Heart right ventricle (tissue), 16 donors: Measurements from ENCODE around the gene KIF22. TPM values are rescaled to one million over a fixed set of nuclear protein-coding genes. Genes with fewer than 3 reads are reported as not detected.
"Not testable (repeated sequence)": the region's sequence is repeated elsewhere in the genome, so short reads cannot be mapped to it uniquely, and the experiment has no call there.

Source experiments
- ATAC-seq, 8 donors: fragments of 200-7000 bp; cut with Tn5 transposase; one replicate each; pipeline ENCODE4 v1.9.1; 2020; ENCODE audit warnings: mild to moderate bottlenecking in 8 of 8, moderate library complexity in 8 of 8, moderate number of reproducible peaks in 1 of 8
- DNase-seq, 2 donors: peaks; one replicate each; pipeline ENCODE4 v3.0.0-alpha.2; 2020
- H3K27ac ChIP-seq, 10 donors: fragments of 200-600 bp; sonication (generic) in 2 of 10; one replicate each; pipeline versions ENCODE4 v1.5.0 to v1.8.0; 2020 to 2022; ENCODE audit warnings: mild to moderate bottlenecking in 3 of 10
- H3K27me3 ChIP-seq, 7 donors: fragments of 200-600 bp; one replicate each; pipeline ENCODE4 v1.8.0; 2021 to 2022; ENCODE audit warnings: mild to moderate bottlenecking in 2 of 7
- H3K36me3 ChIP-seq, 9 donors: fragments of 200-600 bp; sonication (generic) in 1 of 9; one replicate each; pipeline versions ENCODE4 v1.5.0 to v1.8.0; 2020 to 2022; ENCODE audit warnings: mild to moderate bottlenecking in 2 of 9
- H3K4me1 ChIP-seq, 9 donors: fragments of 200-600 bp; sonication (generic) in 1 of 9; one replicate each; pipeline versions ENCODE4 v1.5.0 to v1.8.0; 2020 to 2022; ENCODE audit warnings: mild to moderate bottlenecking in 4 of 9
- H3K4me3 ChIP-seq, 10 donors: fragments of 200-600 bp; sonication (generic) in 2 of 10; one replicate each; pipeline versions ENCODE4 v1.5.0 to v1.8.0; 2020 to 2022; ENCODE audit warnings: mild to moderate bottlenecking in 7 of 10, moderate library complexity in 2 of 10
- H3K9me3 ChIP-seq, 11 donors: fragments of 200-600 bp in 10 of 11; sonication (generic) in 2 of 11; one replicate each; pipeline versions ENCODE4 v1.5.0 to v1.8.0; 2013 to 2022; ENCODE audit warnings: mild to moderate bottlenecking in 2 of 11, control low read depth in 1 of 11, moderate library complexity in 1 of 11
- WGBS, 2 donors: extraction: QIAGEN DNeasy Blood & Tissue Kit; methylation state at CpG; one replicate each; pipeline ENCODE4 v1.1.7; 2013; ENCODE audit warnings: inconsistent platforms in 1 of 2; 5-methylcytosine and 5-hydroxymethylcytosine counted together
- intact Hi-C, 10 donors: fragments of 100-400 bp; cut with DNase I; formaldehyde crosslinking; loops; one replicate each; pipeline versions ENCODE4 v1.11.1 to v1.14.2; 2022
- polyA plus RNA-seq, 2 donors: library from polyadenylated mRNA; stranded (reverse); fragments of 200-250 nt; gene quantifications; one replicate each; pipeline ENCODE4 v1.2.3, GENCODE V29; 2013
- total RNA-seq, 10 donors: library from RNA; stranded (reverse); fragmentation: NEBNext Ultra II Directional in 3 of 10; extraction: Animal tissue kit (Norgen Biotek cat#: 25700) in 3 of 10; gene quantifications; one replicate each; pipeline versions ENCODE4 v1.2.1 to v1.2.4, GENCODE V29; 2021 to 2023
- TF ChIP-seq, protein P1 (sequence below), 9 donors: fragments of 200-600 bp; sonication (generic) in 2 of 9; IDR thresholded peaks; one replicate each; pipeline versions ENCODE4 v1.5.0 to v1.8.0; 2021 to 2022; ENCODE audit warnings: antibody characterized with exemption in 9 of 9, mild to moderate bottlenecking in 5 of 9, moderate library complexity in 1 of 9
- donor health status: Arrhythmogenic right ventricular cardiomyopathy.
- donor health status: ischemic (EF 13 %, LVEDD 7.1; RV severe dilation, severe dysfunction).
- donor health status: healthy with polysubstance abuse.
- donor health status: DM: no; HTN: yes; CAD: no.
- donor health status: DM: no; HTN: no; CAD: no.
- donor health status: ischemic (EF 25% LVEDD 6.9; RV normal size, moderate dysfunction).
- donor health status: ischemic (EF 25% LVEDD 5.7; RV mildly dilated, moderate dysfunction).
- donor health status: healthy.
- donor health status: DM: yes; HTN: yes; CAD: no.
- donor health status: Ischemic cardiomyopathy.
- donor health status: ischemic (EF 35%, LVEDD 5.7; RV mildly dilated, moderate dysfunction).
- donor health status: nonischemic (EF 11% LVEDD 7.7; RV severe dilation, severe dysfunction).
- donor health status: DM: yes; HTN: yes; CAD: no.
- donor health status: PGD.
- donor health status: ischemic (EF 29% LVEDD 5.4; RV normal size, mild dysfunction).
- donor health status: nonischemic (EF 23%, LVEDD 6.1; RV moderate dilation, normal function).

KIF22 gene
- total and polyA plus RNA-seq, 12 donors: 16.3 to 136 (median 38.6) TPM

DNA sequence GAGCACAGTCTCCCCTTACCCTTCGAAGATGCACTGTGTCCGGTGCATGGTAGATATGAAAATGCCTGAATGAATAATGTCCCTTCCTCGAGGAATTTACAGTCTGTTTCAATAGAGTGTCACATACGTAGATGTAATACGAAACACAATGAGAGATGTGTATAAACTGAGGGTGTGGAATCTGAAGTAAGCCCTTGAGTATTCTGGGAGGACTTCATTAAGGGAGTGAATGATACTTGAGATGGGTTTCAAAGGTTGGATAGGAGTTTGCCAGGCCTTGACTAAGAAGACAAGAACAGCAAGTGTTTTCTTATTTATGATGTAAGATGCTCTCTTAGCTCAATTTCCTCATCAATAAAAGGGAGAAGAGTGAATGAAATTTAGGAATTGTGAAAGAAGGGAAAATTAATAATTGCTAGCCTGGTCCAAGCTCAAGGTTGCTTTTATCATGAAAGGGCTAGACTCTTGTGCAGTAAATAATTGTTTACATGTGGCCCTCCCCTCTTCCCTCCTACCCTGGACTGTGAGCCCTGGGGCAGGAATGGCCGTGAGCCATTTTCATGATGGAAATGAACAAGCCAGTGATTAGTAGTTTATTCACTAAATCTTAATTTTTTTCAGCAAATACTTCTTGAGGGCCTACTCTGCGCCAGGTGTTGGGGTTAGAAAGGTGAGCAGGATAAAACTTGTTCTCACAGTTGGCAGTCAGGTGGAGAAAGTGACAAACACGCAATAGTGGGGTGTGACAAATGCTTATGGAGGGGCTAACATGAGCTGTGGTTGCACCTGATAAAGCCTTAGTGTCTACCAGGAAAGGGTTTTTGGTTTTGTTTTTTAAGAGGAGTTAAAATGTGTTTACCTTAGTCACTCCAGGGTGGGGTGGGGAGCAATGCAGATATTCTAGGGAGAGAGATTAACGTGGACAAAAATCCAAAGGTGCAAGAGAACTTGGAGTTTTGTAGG is 1.6 kb downstream of the KIF22 start:
- H3K27me3 ChIP-seq: no peaks in the 10 kb centered on the region
- 76 to 80% methylated on average over 9 of the region's 9 CpGs for WGBS, 2 donors
- H3K27ac ChIP-seq: peak overlapping the region in 1 of 10 donors; percentile 87
- peaks cover 10 to 28% (median 20%) of the 10 kb centered on the region in 9 donors for H3K4me1 ChIP-seq
- TF ChIP-seq, protein P1, sequence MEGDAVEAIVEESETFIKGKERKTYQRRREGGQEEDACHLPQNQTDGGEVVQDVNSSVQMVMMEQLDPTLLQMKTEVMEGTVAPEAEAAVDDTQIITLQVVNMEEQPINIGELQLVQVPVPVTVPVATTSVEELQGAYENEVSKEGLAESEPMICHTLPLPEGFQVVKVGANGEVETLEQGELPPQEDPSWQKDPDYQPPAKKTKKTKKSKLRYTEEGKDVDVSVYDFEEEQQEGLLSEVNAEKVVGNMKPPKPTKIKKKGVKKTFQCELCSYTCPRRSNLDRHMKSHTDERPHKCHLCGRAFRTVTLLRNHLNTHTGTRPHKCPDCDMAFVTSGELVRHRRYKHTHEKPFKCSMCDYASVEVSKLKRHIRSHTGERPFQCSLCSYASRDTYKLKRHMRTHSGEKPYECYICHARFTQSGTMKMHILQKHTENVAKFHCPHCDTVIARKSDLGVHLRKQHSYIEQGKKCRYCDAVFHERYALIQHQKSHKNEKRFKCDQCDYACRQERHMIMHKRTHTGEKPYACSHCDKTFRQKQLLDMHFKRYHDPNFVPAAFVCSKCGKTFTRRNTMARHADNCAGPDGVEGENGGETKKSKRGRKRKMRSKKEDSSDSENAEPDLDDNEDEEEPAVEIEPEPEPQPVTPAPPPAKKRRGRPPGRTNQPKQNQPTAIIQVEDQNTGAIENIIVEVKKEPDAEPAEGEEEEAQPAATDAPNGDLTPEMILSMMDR (IDR thresholded peaks at IDR 0.05): no peak
- ATAC-seq (no peak), DNase-seq (no peak)
- no peaks in the 10 kb centered on the region for H3K9me3 ChIP-seq
- intact Hi-C loops: loop anchor here in 1 of 10 donors (2.0 kb wide), 1 partner anchor 13 kb away; no protein-coding TSS in a partner anchor
- peak overlapping the region in 5 of 10 donors; percentile 69 to 98 (median 82) for H3K4me3 ChIP-seq
- H3K36me3 ChIP-seq: peaks cover 0 to 9% (median 0%) of the 10 kb centered on the region in 9 donors

- intact Hi-C loops, H3K27ac ChIP-seq, ATAC-seq, H3K9me3 ChIP-seq, H3K4me3 ChIP-seq, H3K27me3 ChIP-seq, DNase-seq: not testable (repeated sequence)
- peaks cover 0 to 19% (median 0%) of the 10 kb centered on the region in 9 donors for H3K36me3 ChIP-seq
- WGBS, 2 donors: 89 to 90% methylated on average over 18 of the region's 18 CpGs
- H3K4me1 ChIP-seq: peaks cover 10 to 28% (median 20%) of the 10 kb centered on the region in 9 donors
Observed at GRCh38 chr16:29793153-29793552, 2.6 kb downstream of the KIF22 start.

- Histone ChIP-seq H3K27me3 (no peaks in the 10 kb centered on the region), H3K9me3 (no peaks in the 10 kb centered on the region), H3K4me1 (peaks cover 10 to 27% (median 20%) of the 10 kb centered on the region in 9 donors), H3K27ac (no peak overlapping the region), H3K36me3 (peaks cover 0 to 30% (median 5%) of the 10 kb centered on the region in 9 donors), H3K4me3 (no peak overlapping the region)
- WGBS, 2 donors: 99% methylated on average over 3 of the region's 3 CpGs
- ATAC-seq (no peak), DNase-seq (no peak)
- TF ChIP-seq, protein P1 (IDR thresholded peaks at IDR 0.05): no peak
- intact Hi-C loops: no loop called here
Observed at GRCh38 chr16:29794231-29794710, 3.7 kb downstream of the KIF22 start.

DNA sequence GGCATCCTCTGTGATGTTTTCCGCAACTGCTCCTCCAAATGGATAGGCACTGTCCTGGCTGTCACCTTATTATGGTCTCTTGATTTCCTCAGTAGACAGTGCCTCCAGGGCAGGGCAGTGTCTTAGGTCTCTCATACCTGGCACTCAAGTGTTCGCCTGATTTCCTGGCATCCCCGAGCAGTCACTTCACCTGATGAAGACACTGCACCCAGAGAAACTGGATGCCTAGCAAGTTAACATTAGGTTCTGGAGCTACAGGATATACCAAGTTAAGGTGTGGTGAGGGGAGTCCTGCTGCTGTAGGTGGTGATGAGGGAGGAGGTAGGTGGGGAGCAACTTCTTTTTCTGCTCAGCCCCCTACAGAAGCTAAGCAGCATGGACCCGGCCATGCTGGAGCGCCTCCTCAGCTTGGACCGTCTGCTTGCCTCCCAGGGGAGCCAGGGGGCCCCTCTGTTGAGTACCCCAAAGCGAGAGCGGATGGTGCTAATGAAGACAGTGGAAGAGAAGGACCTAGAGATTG is 11.9 kb downstream of the KIF22 start:
- intact Hi-C loops: loop anchor here in 1 of 10 donors (10.0 kb wide), 1 partner anchor 172 kb away; the partner anchor contains the start of gene TAOK2
- no peaks in the 10 kb centered on the region for H3K27me3 ChIP-seq
- no peak for ATAC-seq
- TF ChIP-seq, protein P1 (IDR thresholded peaks at IDR 0.05): no peak
- H3K27ac ChIP-seq: no peak overlapping the region
- 98% methylated on average over 8 of the region's 8 CpGs for WGBS, 2 donors
- peaks cover 0 to 52% (median 12%) of the 10 kb centered on the region in 9 donors for H3K36me3 ChIP-seq
- H3K4me3 ChIP-seq: no peak overlapping the region
- DNase-seq: no peak
- peaks cover 5 to 16% (median 13%) of the 10 kb centered on the region in 9 donors for H3K4me1 ChIP-seq
- no peaks in the 10 kb centered on the region for H3K9me3 ChIP-seq
